K562 (cell line): ENCODE measurements around the gene MTHFS. TPM values are rescaled to one million over a fixed set of nuclear protein-coding genes. Genes with fewer than 3 reads are reported as not detected.
"Not testable (repeated sequence)": the region's sequence is repeated elsewhere in the genome, so short reads cannot be mapped to it uniquely, and the experiment has no call there.

Source experiments
- ATAC-seq: fragments of 200-7000 bp; cut with Tn5 transposase; 3 replicates; pipeline ENCODE4 v1.9.1; 2020; ENCODE audit warnings: moderate library complexity
- BruUV-seq: library from RNA; stranded (reverse); fragments of 400-500 nt; replicated peaks from 2 replicates; lab custom pipeline; 2021; lab: Mats Ljungman, UMichigan
- CTCF ChIA-PET: fragments of 300-600 bp; formaldehyde crosslinking; extraction: SDS; loops from one replicate; lab custom pipeline; 2021; ENCODE audit warnings: low intra/inter-chr PET ratio; lab: Yijun Ruan, JAX
- POLR2A ChIA-PET: fragments of 300-600, 350-650 bp; sonication (Branson Sonifier 250); formaldehyde crosslinking; extraction: SDS; loops from one replicate; lab custom pipeline; 2021; ENCODE audit warnings: antibody characterized with exemption, inconsistent platforms; lab: Yijun Ruan, JAX
- DNase-seq, 4 experiments: peaks; one replicate each; pipeline versions ENCODE4 v3.0.0 to v3.0.0-alpha.2; 2011 to 2018; ENCODE audit warnings: low spot score in 3 of 4, mixed read lengths in 3 of 4; ENCODE audit errors: extremely low read depth in 1 of 4
- FAIRE-seq: peaks from 2 replicates; lab custom pipeline; 2011; peaks lifted over from hg19 to GRCh38; lab: Jason Lieb, UNC
- H2AFZ ChIP-seq: 2 replicates; pipeline ENCODE4 v1.6.0; 2011; ENCODE audit warnings: low read depth, low read length, control low read depth, inconsistent platforms
- H3K27ac ChIP-seq: fragments of 200-600 bp; 3 replicates; pipeline ENCODE4 v1.8.0; 2011; ENCODE audit warnings: low read depth, mild to moderate bottlenecking, control low read depth, inconsistent platforms, low read length, moderate library complexity, mixed read lengths; ENCODE audit errors: extremely low read depth
- H3K27me3 ChIP-seq, 2 experiments: fragments of 300-600 bp in 1 of 2; 2 replicates in 1 of 2; 3 replicates in 1 of 2; pipeline versions ENCODE4 v1.6.0 to v1.8.0; 2011; ENCODE audit warnings: inconsistent platforms in 2 of 2, low read length in 2 of 2, mild to moderate bottlenecking in 1 of 2, mixed read lengths in 1 of 2, moderate library complexity in 1 of 2; ENCODE audit not compliant: control insufficient read depth in 2 of 2, insufficient read depth in 2 of 2
- H3K36me3 ChIP-seq: fragments of 300-600 bp; 3 replicates; pipeline ENCODE4 v1.8.0; 2011; ENCODE audit warnings: mild to moderate bottlenecking, low read length, inconsistent platforms; ENCODE audit not compliant: control insufficient read depth, insufficient read depth
- H3K4me1 ChIP-seq, 2 experiments: fragments of 200-600 bp in 1 of 2; replicated peaks in 1 of 2; 2 replicates in 1 of 2; 3 replicates in 1 of 2; pipeline versions ENCODE4 v1.5.1 to v1.8.0; 2011; ENCODE audit warnings: inconsistent platforms in 2 of 2, low read length in 2 of 2, mild to moderate bottlenecking in 1 of 2, mixed read lengths in 1 of 2, moderate library complexity in 1 of 2; ENCODE audit not compliant: control insufficient read depth in 2 of 2, insufficient read depth in 2 of 2
- H3K4me2 ChIP-seq: 2 replicates; pipeline ENCODE4 v1.6.1; 2011; ENCODE audit warnings: low read length, control low read depth, inconsistent platforms, mixed read lengths; ENCODE audit not compliant: insufficient read depth
- H3K4me3 ChIP-seq: fragments of 200-600 bp; sonication (generic), shearing (Covaris generic); 2 replicates; pipeline ENCODE4 v1.5.1; 2016; ENCODE audit warnings: control low read depth, inconsistent platforms
- H3K79me2 ChIP-seq: fragments of 200-600 bp; 3 replicates; pipeline ENCODE4 v1.8.0; 2011; ENCODE audit warnings: low read length, inconsistent platforms; ENCODE audit not compliant: control insufficient read depth, insufficient read depth
- H3K9ac ChIP-seq, 2 experiments: 2 replicates each; pipeline versions ENCODE4 v1.6.0 to v1.6.1; 2011; ENCODE audit warnings: low read depth in 2 of 2, low read length in 2 of 2, control low read depth in 1 of 2, inconsistent platforms in 1 of 2, mild to moderate bottlenecking in 1 of 2, mixed read lengths in 1 of 2; ENCODE audit not compliant: insufficient read depth in 1 of 2
- H3K9me1 ChIP-seq: one replicate; pipeline ENCODE4 v1.6.0; 2011; ENCODE audit warnings: inconsistent platforms, mild to moderate bottlenecking, low read length, moderate library complexity; ENCODE audit not compliant: control insufficient read depth, insufficient read depth
- H3K9me3 ChIP-seq: replicated peaks from 2 replicates; pipeline ENCODE4 v1.5.1; 2011; ENCODE audit warnings: low read depth, low read length, inconsistent platforms; ENCODE audit not compliant: control insufficient read depth, insufficient read depth
- H4K20me1 ChIP-seq: replicated peaks from 2 replicates; pipeline ENCODE4 v1.6.1; 2011; ENCODE audit warnings: low read length, inconsistent platforms, mixed read lengths; ENCODE audit not compliant: control insufficient read depth, insufficient read depth
- CCNT2 ChIP-seq: IDR thresholded peaks from 2 replicates; pipeline ENCODE4 v1.6.1; 2011; ENCODE audit warnings: borderline replicate concordance, low read depth, mild to moderate bottlenecking, moderate library complexity, mixed read lengths, low read length; ENCODE audit not compliant: insufficient read length; ENCODE audit errors: extremely low read depth
- CTBP1 ChIP-seq: fragments of 450-650 bp; IDR thresholded peaks from 2 replicates; pipeline ENCODE4 v1.6.1; 2016; ENCODE audit warnings: borderline replicate concordance
- NFIC ChIP-seq: fragments of 450-650 bp; IDR thresholded peaks from 2 replicates; pipeline ENCODE4 v1.6.1; 2017; ENCODE audit warnings: mild to moderate bottlenecking, inconsistent platforms
- ZNF586 ChIP-seq: fragments of 450-650 bp; formaldehyde crosslinking; conservative IDR thresholded peaks from 2 replicates; pipeline ENCODE4 v1.4.0; 2020; ENCODE audit warnings: mild to moderate bottlenecking, moderate library complexity
- WGBS: fragments of 100-300 bp; shearing (Covaris generic); methylation state at CpG from one replicate; pipeline ENCODE4 v1.1.6; 2016; ENCODE audit warnings: low coverage, mixed read lengths; ENCODE audit not compliant: insufficient coverage; ENCODE audit errors: missing lambda C conversion rate; 5-methylcytosine and 5-hydroxymethylcytosine counted together
- in situ Hi-C: fragments of 300-500 bp; cut with MboI; formaldehyde crosslinking; loops from 4 replicates; pipeline ENCODE4 v1.15.0; 2018; ENCODE audit warnings: inconsistent platforms, mixed read lengths
- intact Hi-C: fragments of 100-400 bp; cut with micrococcal nuclease; formaldehyde crosslinking; loops from 2 replicates; pipeline ENCODE4 v1.14.2; 2022
- polyA plus RNA-seq, 8 experiments: library from polyadenylated mRNA; depleted of rRNA in 4 of 8; stranded (reverse) in 5 of 8; unstranded in 3 of 8; fragments of >200 nt; fragmentation: Nextera tagmentation in 2 of 8; fragmentation: Illumina TruSeq in 1 of 8; extraction: Ambion mirVana in 2 of 8; extraction: Trizol in 1 of 8; gene quantifications; 2 replicates each; pipeline versions ENCODE4 v1.2.1 to v1.2.3, GENCODE V29; 2011 to 2014; ENCODE audit warnings: inconsistent platforms in 1 of 8, missing spikeins in 1 of 8
- total RNA-seq, 7 experiments: library from RNA; depleted of rRNA in 6 of 7; stranded (reverse); fragments of >200 nt in 6 of 7; fragmentation: Illumina TruSeq in 2 of 7; extraction: Trizol in 2 of 7; gene quantifications; 2 replicates each; pipeline versions ENCODE4 v1.2.1 to v1.2.3, GENCODE V29; 2011 to 2021; ENCODE audit warnings: low replicate concordance in 1 of 7
- TF ChIP-seq, protein P1 (sequence below), 3 experiments: IDR thresholded peaks in 2 of 3; conservative IDR thresholded peaks in 1 of 3; 2 replicates each; pipeline ENCODE4 v1.5.1; 2011 to 2012; ENCODE audit warnings: low read length in 3 of 3, mild to moderate bottlenecking in 3 of 3, control low read depth in 2 of 3, improper control_type of control experiment in 1 of 3, inconsistent platforms in 1 of 3, low read depth in 1 of 3, mixed read lengths in 1 of 3, moderate library complexity in 1 of 3; ENCODE audit not compliant: insufficient read depth in 2 of 3

The MTHFS gene
- total and polyA plus RNA-seq, 9 of the 15 experiments (the other 6 are each of a cell fraction or from before 2014, with no cell fraction given), result 17.8 to 79.3 (median 41.7) TPM

DNA sequence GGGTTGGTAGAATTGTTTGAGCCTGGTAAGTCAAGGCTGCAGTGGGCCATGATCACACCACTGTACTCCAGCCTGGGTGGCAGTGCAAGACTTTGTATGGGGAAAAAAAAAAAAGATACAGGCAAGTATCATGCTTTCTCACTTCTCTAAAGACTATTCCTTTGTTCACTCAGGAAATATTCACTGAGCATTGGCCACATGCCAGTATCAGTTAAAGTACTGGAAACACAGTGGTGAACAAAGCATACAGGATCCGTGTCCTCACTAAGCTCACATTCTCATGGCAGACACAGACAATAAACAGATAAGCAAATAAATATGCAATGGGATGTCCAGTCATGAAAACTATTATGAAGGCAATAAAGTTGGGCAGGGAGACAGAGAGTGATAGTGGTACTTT is 5.1 kb upstream of the MTHFS start:
- H3K9ac ChIP-seq, result no peak overlapping the region
- DNase-seq (no peak), FAIRE-seq (no peak), ATAC-seq (no peak)
- H3K27me3 ChIP-seq, result no peaks in the 10 kb centered on the region
- TF ChIP-seq CTBP1, result no peak
- no peak for TF ChIP-seq CCNT2
- peak; percentile 66 for TF ChIP-seq NFIC
- TF ChIP-seq ZNF586 (CRISPR knock-in tag), result no peak
- H3K9me1 ChIP-seq, result no peaks in the 10 kb centered on the region
- H4K20me1 ChIP-seq, result no peaks in the 10 kb centered on the region
- no peak overlapping the region for H3K4me3 ChIP-seq
- peaks cover 6% of the 10 kb centered on the region; the same call in 2 of the 3 replicates for H3K79me2 ChIP-seq
- H2AFZ ChIP-seq, result no peak overlapping the region
- peaks cover 0 to 4% of the 10 kb centered on the region in 2 experiments for H3K4me1 ChIP-seq
- WGBS, result 38% methylated on average over 1 of the region's 1 CpG
- intact Hi-C loops, result no loop called here
- H3K9me3 ChIP-seq, result no peaks in the 10 kb centered on the region
- in situ Hi-C loops, result loop anchor here (5.0 kb wide), 1 partner anchor 90 kb away; no protein-coding TSS in a partner anchor
- POLR2A ChIA-PET, result no interaction called here
- BruUV-seq, result no TSS peak
- no peaks in the 10 kb centered on the region for H3K36me3 ChIP-seq
- H3K4me2 ChIP-seq, result no peak overlapping the region
- CTCF ChIA-PET, result no interaction called here
- no peak overlapping the region for H3K27ac ChIP-seq

DNA sequence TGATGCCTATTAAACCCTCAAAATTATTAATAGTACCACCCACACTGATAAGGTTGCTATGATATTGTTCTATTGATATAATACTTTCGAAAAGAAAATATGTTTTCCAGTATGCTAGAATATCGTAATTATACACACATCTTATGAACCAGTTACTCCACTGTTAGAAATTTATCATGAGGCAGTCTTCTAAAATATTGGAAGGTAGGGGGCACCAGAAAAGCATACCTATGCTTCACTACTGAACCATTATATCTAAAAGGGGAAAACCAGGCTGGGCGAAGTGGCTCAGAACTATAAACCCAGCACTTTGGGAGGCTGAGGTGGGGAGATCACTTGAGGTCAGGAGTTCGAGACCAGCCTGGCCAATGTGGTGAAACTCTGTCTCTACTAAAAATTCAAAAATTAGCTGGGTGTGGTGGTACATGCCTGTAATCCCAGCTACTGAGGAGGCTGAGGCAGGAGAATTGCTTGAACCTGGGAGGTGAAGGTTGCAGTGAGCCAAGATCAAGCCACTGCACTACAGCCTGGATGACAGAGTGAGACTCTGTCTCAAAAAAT is 4.1 kb upstream of the MTHFS start:
- H4K20me1 ChIP-seq, POLR2A ChIA-PET, BruUV-seq, H3K4me3 ChIP-seq, FAIRE-seq, H2AFZ ChIP-seq: not testable (repeated sequence)
- CTCF ChIA-PET, result interaction anchor here (2.2 kb wide), 1 partner anchor 92 kb away, joined by 5 read pairs; no protein-coding TSS in a partner anchor
- TF ChIP-seq, protein P1, sequence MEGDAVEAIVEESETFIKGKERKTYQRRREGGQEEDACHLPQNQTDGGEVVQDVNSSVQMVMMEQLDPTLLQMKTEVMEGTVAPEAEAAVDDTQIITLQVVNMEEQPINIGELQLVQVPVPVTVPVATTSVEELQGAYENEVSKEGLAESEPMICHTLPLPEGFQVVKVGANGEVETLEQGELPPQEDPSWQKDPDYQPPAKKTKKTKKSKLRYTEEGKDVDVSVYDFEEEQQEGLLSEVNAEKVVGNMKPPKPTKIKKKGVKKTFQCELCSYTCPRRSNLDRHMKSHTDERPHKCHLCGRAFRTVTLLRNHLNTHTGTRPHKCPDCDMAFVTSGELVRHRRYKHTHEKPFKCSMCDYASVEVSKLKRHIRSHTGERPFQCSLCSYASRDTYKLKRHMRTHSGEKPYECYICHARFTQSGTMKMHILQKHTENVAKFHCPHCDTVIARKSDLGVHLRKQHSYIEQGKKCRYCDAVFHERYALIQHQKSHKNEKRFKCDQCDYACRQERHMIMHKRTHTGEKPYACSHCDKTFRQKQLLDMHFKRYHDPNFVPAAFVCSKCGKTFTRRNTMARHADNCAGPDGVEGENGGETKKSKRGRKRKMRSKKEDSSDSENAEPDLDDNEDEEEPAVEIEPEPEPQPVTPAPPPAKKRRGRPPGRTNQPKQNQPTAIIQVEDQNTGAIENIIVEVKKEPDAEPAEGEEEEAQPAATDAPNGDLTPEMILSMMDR (IDR thresholded peaks at IDR 0.05 in 2 of 3, conservative IDR thresholded peaks at IDR 0.05 in 1 of 3; ENCODE audit: insufficient read depth in 2 of 3, low read depth in 1 of 3, low read length in 3 of 3), result peak in 1 of 3 experiments; percentile 36; a peak in 1 of 6 replicates
- TF ChIP-seq, all 486 proteins: peak for 1; not testable (repeated sequence) for 485
- DNase-seq, H3K4me1 ChIP-seq, H3K27ac ChIP-seq, H3K36me3 ChIP-seq, H3K27me3 ChIP-seq, H3K9ac ChIP-seq, ATAC-seq, H3K4me2 ChIP-seq, H3K9me3 ChIP-seq, H3K9me1 ChIP-seq: not testable (repeated sequence)
- 94% methylated on average over 4 of the region's 4 CpGs for WGBS
- peaks cover 16% of the 10 kb centered on the region for H3K79me2 ChIP-seq
- in situ Hi-C loops, result loop anchor here (5.0 kb wide), 1 partner anchor 91 kb away; no protein-coding TSS in a partner anchor
- intact Hi-C loops, result loop anchor here (1.0 kb wide), 1 partner anchor 92 kb away; no protein-coding TSS in a partner anchor
